ENCODE data around the gene PRRT1B. TPM values are rescaled to one million over a fixed set of nuclear protein-coding genes. Genes with fewer than 3 reads are reported as not detected.

Gene PRRT1B
- under 1 TPM in 1 of 8 experiments, not detected in 7; 0.29 TPM for total RNA-seq

- ATAC-seq (replicated peaks in 6 of 8): peak in 6 of 8 experiments; percentile 6 to 76 (median 19)
- 52 to 100% (median 86%) methylated on average over 2 to 12 of the region's 50 CpGs; no CpG with 5 or more reads in 2 of the 10 experiments for WGBS, 10 experiments
- H3K27ac ChIP-seq: no peak within 1 kb of the TSS
- H3K4me3 ChIP-seq: peak within 1 kb of the TSS in 3 of 5 donors; percentile 3 to 20 (median 3)
- peaks cover 0 to 2% of the 10 kb centered on the region in 2 donors for H3K4me1 ChIP-seq (replicated peaks in 1 of 2)
- in situ Hi-C loops (cut with MboI; ENCODE audit: low pct_unique_long_range_greater_than_20kb in 2 of 9, low sequenced_read_pairs in 9 of 9, unreplicated experiment in 9 of 9): no loop called here
Measured at GRCh38 chr9:131545003-131545785, at the start of gene PRRT1B. TSS of gene PRRT1B (plus strand) at chr9:131545523. CDS start at chr9:131545616, 93 bp downstream.

GRCh38 chr9:131495785-131496184 lies 49.5 kb upstream of the PRRT1B start:
- H3K4me3 ChIP-seq: no peak overlapping the region
- no peak overlapping the region for H3K27ac ChIP-seq
- peak in 5 of 8 experiments; percentile 9 to 31 (median 24) for ATAC-seq (replicated peaks in 6 of 8)
- WGBS, 10 experiments: 87 to 100% (median 88%) methylated on average over 1 to 7 of the region's 22 CpGs; no CpG with 5 or more reads in 6 of the 10 experiments
- H3K4me1 ChIP-seq (replicated peaks in 1 of 2): peaks cover 0 to 2% of the 10 kb centered on the region in 2 donors
- in situ Hi-C loops (cut with MboI; ENCODE audit: low pct_unique_long_range_greater_than_20kb in 2 of 9, low sequenced_read_pairs in 9 of 9, unreplicated experiment in 9 of 9): loop anchor here in 1 of 9 experiments (25.0 kb wide), 1 partner anchor 133 kb away; no protein-coding TSS in a partner anchor

GRCh38 chr9:131496844-131497405 lies 48.4 kb upstream of the PRRT1B start:
- H3K27ac ChIP-seq: no peak overlapping the region
- no peak overlapping the region for H3K4me3 ChIP-seq
- 93 to 100% (median 100%) methylated on average over 1 to 2 of the region's 10 CpGs; no CpG with 5 or more reads in 6 of the 10 experiments for WGBS, 10 experiments
- ATAC-seq (replicated peaks in 6 of 8): peak in 2 of 8 experiments; percentile 10 to 11
- H3K4me1 ChIP-seq (replicated peaks in 1 of 2): peaks cover 5 to 11% of the 10 kb centered on the region in 2 donors
- in situ Hi-C loops (cut with MboI; ENCODE audit: low pct_unique_long_range_greater_than_20kb in 2 of 9, low sequenced_read_pairs in 9 of 9, unreplicated experiment in 9 of 9): loop anchor here in 1 of 9 experiments (25.0 kb wide), 1 partner anchor 135 kb away; no protein-coding TSS in a partner anchor

- Histone ChIP-seq H3K4me3 (no peak overlapping the region), H3K4me1 (replicated peaks in 1 of 2) (peaks cover 9 to 21% of the 10 kb centered on the region in 2 donors), H3K27ac (no peak overlapping the region)
- ATAC-seq (replicated peaks in 6 of 8): no peak
- 73 to 100% (median 80%) methylated on average over 1 to 3 of the region's 7 CpGs; no CpG with 5 or more reads in 5 of the 10 experiments for WGBS, 10 experiments
- in situ Hi-C loops (cut with MboI; ENCODE audit: low pct_unique_long_range_greater_than_20kb in 2 of 9, low sequenced_read_pairs in 9 of 9, unreplicated experiment in 9 of 9): loop anchor here in 1 of 9 experiments (25.0 kb wide), 1 partner anchor 137 kb away; no protein-coding TSS in a partner anchor
Measured at GRCh38 chr9:131499254-131499767, 46.0 kb upstream of the PRRT1B start.

- in situ Hi-C loops (cut with MboI; ENCODE audit: low pct_unique_long_range_greater_than_20kb in 2 of 9, low sequenced_read_pairs in 9 of 9, unreplicated experiment in 9 of 9): no loop called here
- H3K4me1 ChIP-seq (replicated peaks in 1 of 2): peaks cover 11 to 22% of the 10 kb centered on the region in 2 donors
- ATAC-seq (replicated peaks in 6 of 8): no peak
- H3K27ac ChIP-seq: no peak overlapping the region
- H3K4me3 ChIP-seq: no peak overlapping the region
- WGBS, 10 experiments: 80 to 94% (median 90%) methylated on average over 2 to 12 of the region's 12 CpGs; no CpG with 5 or more reads in 1 of the 10 experiments
Measured at GRCh38 chr9:131500377-131500776, 44.9 kb upstream of the PRRT1B start.

- H3K27ac ChIP-seq: no peak overlapping the region
Measured at GRCh38 chr9:131500939-131501541, 44.3 kb upstream of the PRRT1B start.

GRCh38 chr9:131502781-131503625 lies 42.3 kb upstream of the PRRT1B start, which contains the start of gene POMT1:
TSS of gene POMT1 (plus strand) at chr9:131502918. CDS start at chr9:131504219, 1,301 bp downstream.
- H3K27ac ChIP-seq: peak within 1 kb of the TSS; percentile 9 to 63

More at GRCh38 chr9:131500939-131501541, 44.3 kb upstream of the PRRT1B start:
- H3K4me3 ChIP-seq: no peak overlapping the region
- in situ Hi-C loops (cut with MboI; ENCODE audit: low pct_unique_long_range_greater_than_20kb in 2 of 9, low sequenced_read_pairs in 9 of 9, unreplicated experiment in 9 of 9): no loop called here
- peaks cover 11 to 22% of the 10 kb centered on the region in 2 donors for H3K4me1 ChIP-seq (replicated peaks in 1 of 2)
- ATAC-seq (replicated peaks in 6 of 8): no peak
- WGBS, 10 experiments: 0 to 93% (median 59%) methylated on average over 1 to 4 of the region's 5 CpGs; no CpG with 5 or more reads in 2 of the 10 experiments

GRCh38 chr9:131503626-131504465 lies 41.5 kb upstream of the PRRT1B start:
- in situ Hi-C loops (cut with MboI; ENCODE audit: low pct_unique_long_range_greater_than_20kb in 2 of 9, low sequenced_read_pairs in 9 of 9, unreplicated experiment in 9 of 9): no loop called here
- peak in 7 of 8 experiments; percentile 3 to 13 (median 5) for ATAC-seq (replicated peaks in 6 of 8)
- Histone ChIP-seq H3K4me1 (replicated peaks in 1 of 2) (peaks cover 11 to 22% of the 10 kb centered on the region in 2 donors), H3K4me3 (peak overlapping the region; percentile 68 to 94 (median 83)), H3K27ac (no peak overlapping the region)
- WGBS, 10 experiments: 0 to 63% (median 17%) methylated on average over 2 to 9 of the region's 32 CpGs; no CpG with 5 or more reads in 4 of the 10 experiments

More at GRCh38 chr9:131502781-131503625, 42.3 kb upstream of the PRRT1B start, which contains the start of gene POMT1:
- peak; percentile 75 to 92 (median 88) for ATAC-seq (replicated peaks in 6 of 8)
- Histone ChIP-seq H3K4me3 (peak within 1 kb of the TSS; percentile 68 to 94 (median 83)), H3K4me1 (replicated peaks in 1 of 2) (peaks cover 11 to 22% of the 10 kb centered on the region in 2 donors)
- 0 to 20% (median 3%) methylated on average over 1 to 21 of the region's 83 CpGs; no CpG with 5 or more reads in 4 of the 10 experiments for WGBS, 10 experiments
- in situ Hi-C loops (cut with MboI; ENCODE audit: low pct_unique_long_range_greater_than_20kb in 2 of 9, low sequenced_read_pairs in 9 of 9, unreplicated experiment in 9 of 9): no loop called here

- no peak for ATAC-seq (replicated peaks in 6 of 8)
- Histone ChIP-seq H3K4me1 (replicated peaks in 1 of 2) (peaks cover 11 to 22% of the 10 kb centered on the region in 2 donors), H3K4me3 (no peak overlapping the region), H3K27ac (no peak overlapping the region)
- in situ Hi-C loops (cut with MboI; ENCODE audit: low pct_unique_long_range_greater_than_20kb in 2 of 9, low sequenced_read_pairs in 9 of 9, unreplicated experiment in 9 of 9): no loop called here
- 50 to 100% (median 90%) methylated on average over 1 to 8 of the region's 8 CpGs; no CpG with 5 or more reads in 2 of the 10 experiments for WGBS, 10 experiments
Measured at GRCh38 chr9:131505012-131505411, 40.3 kb upstream of the PRRT1B start.

- 0 to 100% (median 67%) methylated on average over 1 to 5 of the region's 7 CpGs; no CpG with 5 or more reads in 3 of the 10 experiments for WGBS, 10 experiments
- in situ Hi-C loops (cut with MboI; ENCODE audit: low pct_unique_long_range_greater_than_20kb in 2 of 9, low sequenced_read_pairs in 9 of 9, unreplicated experiment in 9 of 9): no loop called here
- Histone ChIP-seq H3K27ac (no peak overlapping the region), H3K4me1 (replicated peaks in 1 of 2) (no peaks in the 10 kb centered on the region), H3K4me3 (no peak overlapping the region)
- ATAC-seq (replicated peaks in 6 of 8): no peak
Measured at GRCh38 chr9:131511416-131511815, 33.9 kb upstream of the PRRT1B start.

GRCh38 chr9:131511880-131512279 lies 33.4 kb upstream of the PRRT1B start:
- H3K27ac ChIP-seq: no peak overlapping the region
- no peak overlapping the region for H3K4me3 ChIP-seq
- in situ Hi-C loops (cut with MboI; ENCODE audit: low pct_unique_long_range_greater_than_20kb in 2 of 9, low sequenced_read_pairs in 9 of 9, unreplicated experiment in 9 of 9): no loop called here
- WGBS, 10 experiments: 83 to 100% (median 98%) methylated on average over 2 to 5 of the region's 6 CpGs; no CpG with 5 or more reads in 4 of the 10 experiments
- ATAC-seq (replicated peaks in 6 of 8): no peak
- H3K4me1 ChIP-seq (replicated peaks in 1 of 2): no peaks in the 10 kb centered on the region
